GM15510 (cell line): Measurements from ENCODE around the gene MAML2.

ENCODE experiments used
- POLR2A ChIP-seq: IDR thresholded peaks from 3 replicates; pipeline ENCODE4 v1.6.1; 2011; ENCODE audit warnings: borderline replicate concordance; ENCODE audit not compliant: insufficient read length; ENCODE audit errors: extremely low read depth

The MAML2 gene

DNA sequence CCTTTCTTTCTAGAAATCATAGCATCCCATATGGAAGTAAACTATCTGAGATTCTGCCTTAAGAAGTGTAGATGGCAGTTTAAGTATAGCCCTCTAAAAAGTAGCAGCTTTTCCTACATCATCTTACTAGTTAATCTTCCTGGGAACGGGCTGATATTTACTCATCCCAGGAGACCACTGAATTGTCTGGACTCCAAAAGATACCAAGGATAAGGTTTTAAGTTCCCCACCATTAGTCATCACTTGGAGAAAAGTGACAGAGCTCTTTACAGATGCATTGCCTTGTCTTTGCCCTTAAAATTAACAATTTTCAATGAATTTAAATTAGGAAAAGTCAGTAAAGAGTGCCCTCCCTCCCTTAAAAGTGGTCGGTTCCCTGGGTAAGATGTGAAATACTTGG, 129.5 kb downstream of the MAML2 start:
- no peak for TF ChIP-seq POLR2A

DNA sequence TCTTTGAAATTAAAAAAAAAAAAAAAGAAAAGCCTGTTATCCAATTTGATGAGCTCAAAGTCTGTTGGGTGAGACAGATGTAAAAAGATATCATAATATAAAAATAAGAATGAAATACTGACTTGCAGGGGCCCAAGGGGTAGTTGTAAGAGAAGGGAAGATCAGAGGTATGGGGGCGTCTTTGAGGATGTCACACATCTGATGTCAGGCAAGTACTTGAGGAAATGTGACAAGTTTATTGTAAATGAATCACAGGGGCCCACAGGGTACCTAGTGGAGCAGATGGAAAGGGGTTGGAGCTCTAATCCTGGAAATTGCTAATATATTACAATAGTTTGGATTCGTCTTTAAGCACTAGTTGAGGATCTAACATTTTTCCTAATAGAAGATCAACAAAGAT, 131.6 kb downstream of the MAML2 start:
- no peak for TF ChIP-seq POLR2A

DNA sequence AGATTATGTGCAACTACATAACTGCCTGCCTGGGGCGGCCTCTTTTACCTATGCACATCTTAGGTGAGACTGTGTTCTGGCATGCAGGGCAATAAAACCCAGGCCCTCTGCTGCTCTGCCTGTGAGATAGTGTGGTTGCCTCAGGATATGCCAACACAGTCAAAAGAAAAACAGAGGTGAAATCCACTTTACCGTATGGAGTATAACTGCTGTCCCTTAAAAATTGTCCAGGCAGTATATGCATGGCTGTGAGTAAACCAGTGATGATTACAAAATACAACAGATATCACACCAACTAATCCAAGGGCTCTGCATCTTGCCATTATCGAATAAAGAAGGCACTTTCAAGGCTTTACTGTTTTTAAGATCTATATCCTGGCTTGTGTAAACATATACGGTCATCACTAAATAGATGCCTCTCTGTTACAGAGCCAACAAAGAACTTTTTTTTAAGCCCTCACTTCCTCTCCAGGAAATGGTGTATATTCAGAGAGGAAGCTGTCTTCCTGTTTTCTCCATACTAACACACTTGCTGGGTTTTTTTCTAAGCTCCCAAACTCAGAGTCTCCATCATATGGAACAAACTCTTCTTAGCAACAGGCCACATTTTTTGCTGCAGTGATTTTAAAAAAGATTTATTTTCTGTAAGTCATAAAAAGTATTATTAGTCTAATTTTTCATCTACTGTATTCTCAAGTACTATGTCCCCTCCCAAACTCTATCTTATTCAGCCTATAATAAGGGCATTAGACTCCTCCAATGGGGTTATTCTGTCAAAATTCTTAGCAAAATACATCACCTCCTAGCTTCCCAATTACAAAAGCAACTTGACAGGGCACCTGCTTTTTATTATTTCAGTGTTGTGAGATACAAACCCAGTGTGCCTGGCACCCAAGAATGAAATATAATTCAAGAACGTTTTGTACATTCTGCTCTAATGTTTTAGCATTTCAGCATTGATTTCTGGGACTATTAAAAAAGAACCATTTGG, 135.2 kb downstream of the MAML2 start:
- TF ChIP-seq POLR2A: no peak

DNA sequence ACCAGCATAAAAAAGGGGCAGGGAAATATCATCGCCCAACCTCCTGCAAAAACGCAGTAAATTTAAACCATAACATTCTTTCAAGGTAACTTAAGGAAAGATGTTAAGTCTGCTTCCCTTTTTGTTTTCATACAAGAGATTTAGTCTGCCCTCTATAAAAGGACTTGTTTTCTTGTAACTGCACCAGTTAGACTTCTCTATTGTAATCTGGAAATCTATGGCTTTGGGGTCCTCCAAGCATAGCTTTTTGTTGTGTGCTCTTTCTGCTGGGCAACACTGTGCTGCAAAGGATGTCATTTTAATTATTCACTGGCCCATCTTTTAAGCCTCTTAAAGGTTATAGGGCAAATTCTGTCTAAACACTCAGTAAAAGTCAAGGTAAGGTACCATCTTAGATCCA, 136.0 kb downstream of the MAML2 start:
- no peak for TF ChIP-seq POLR2A

DNA sequence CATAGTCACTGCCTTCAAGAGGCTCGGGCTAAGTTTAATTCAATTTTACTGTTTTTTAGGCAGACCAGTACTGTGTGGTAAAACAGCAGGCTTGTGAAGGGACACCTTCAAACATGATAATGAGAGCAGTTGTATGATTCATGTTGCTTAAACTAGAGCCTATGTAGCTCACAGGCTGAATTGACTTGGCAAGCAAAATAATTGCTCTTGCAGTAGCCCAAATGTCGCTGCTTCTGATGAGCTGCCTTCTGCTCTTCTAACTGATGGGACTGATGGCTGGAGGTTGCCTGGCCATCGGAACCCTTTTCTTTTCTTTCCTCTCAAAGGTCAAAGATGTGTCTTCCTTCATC, 137.6 kb downstream of the MAML2 start:
- TF ChIP-seq POLR2A: no peak

DNA sequence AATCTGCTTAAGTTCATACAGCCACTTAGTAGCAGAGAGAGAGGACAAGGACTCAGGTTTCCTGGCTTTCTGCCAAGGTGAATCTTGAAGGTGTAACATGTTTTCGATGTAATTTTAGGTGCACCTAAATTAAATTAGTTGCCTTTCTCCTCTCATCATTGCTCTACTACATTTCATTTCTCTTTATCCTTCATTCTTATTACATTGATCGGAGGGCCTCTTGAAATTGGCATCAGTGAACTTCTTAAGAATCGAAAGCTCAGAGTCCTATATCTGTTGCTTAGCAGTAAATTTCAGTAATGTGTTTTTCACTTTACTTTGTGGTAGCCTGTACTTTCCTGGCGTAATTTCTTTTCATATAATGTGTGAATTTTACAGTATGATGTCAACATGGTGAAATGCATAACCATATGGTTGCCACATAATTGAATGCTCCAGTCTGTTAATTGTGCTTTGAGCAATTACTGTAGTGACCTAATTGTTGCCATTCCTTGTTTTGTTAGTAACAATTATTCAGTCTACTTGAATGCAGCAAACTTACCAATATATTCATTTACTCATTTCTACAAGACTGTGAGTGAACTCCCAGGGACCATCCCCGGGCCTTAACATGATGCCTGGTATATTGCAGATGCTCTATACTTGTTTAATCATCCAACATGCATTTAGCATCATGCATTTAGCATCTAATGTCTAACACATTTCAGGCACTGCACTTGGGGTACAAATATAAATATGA, 138.1 kb downstream of the MAML2 start:
- TF ChIP-seq POLR2A: no peak

DNA sequence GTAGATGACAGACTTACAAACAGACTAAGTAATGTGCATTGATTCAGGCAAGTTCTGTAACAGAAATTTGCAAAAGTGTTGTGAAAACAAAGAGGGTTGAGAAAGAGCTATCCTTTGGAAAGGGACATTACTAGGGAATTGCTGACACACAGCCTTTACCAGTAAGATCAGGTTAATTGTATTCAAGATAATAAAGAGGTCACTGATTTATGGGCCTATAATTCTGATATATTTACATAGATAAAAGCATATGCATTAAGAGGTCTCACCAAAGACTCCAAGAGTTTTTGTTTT, 138.7 kb downstream of the MAML2 start:
- no peak for TF ChIP-seq POLR2A

DNA sequence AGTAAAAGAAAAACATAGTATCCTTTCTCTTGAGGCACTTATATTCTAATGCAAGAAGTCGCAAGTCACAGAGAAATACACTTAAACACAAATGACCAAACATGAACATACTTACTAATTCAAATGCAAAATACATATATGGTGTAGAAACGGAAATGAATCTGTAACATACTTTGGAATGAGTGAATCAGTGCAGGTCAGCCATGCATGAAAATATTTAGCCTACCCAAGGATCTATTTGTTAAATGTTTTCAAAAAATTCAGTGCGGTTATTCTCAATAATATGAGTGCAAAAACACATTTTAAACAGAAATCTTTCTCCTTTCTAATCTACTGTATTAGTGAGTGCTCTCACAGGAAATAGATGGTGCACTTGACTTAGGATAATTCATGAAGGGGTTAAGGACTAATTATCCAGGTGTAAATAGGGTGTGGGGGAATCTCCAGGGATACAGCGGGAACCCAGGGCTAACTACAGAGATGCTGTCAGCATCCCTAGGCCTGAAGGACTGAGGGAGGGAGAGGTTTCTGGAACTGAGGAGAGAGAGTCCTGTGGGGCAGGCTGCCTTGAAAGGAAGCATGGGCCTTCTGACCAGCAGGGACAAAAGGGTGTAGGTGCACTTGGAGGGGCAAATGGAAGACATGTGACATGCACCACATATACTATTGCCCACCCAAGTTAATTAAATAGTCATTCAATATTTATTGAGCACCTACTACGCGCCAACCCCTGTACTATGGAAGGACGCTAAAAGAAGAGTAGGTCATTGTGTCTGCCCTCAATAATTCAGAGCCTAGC, 139.2 kb downstream of the MAML2 start:
- no peak for TF ChIP-seq POLR2A

DNA sequence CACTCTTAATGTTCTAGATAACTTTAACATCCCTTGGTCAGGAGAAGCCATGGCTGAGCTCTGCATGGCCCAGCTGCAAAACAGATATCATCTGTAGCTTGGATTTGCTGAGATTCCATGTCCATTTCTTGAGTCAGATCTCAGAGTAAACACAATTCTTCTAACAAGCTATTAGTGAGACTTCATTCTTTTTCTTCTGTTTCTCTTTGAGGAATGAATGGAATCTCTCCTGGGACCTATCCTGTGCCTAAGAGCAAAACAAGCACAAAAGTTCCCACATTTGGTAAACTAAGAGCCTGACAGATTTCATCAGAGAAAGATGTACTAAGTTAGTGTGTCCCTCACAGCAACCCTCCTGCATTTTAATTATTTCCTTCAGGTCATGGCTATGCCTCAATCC, 142.8 kb downstream of the MAML2 start:
- no peak for TF ChIP-seq POLR2A

DNA sequence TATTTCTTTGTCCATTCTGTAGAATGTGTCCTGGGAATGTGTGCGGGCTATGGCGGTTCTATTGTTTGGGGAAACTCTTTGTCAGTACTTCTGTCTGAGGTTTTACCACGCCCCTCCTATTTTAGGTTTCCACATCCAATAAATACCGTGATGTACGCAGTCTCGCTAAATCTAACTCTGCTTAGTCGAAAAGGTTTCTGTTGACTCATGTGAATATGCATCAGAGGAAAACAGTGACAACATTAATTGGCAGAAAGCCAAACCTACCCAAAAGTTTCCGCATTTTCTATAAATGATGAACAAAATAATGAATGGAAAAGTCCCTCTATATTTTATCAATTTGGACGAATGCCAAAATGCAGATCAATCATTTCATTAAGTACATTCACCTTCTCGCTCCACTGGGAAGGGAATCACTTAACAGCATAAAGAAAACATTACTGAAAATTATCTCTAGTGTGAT, 143.4 kb downstream of the MAML2 start:
- TF ChIP-seq POLR2A: no peak

DNA sequence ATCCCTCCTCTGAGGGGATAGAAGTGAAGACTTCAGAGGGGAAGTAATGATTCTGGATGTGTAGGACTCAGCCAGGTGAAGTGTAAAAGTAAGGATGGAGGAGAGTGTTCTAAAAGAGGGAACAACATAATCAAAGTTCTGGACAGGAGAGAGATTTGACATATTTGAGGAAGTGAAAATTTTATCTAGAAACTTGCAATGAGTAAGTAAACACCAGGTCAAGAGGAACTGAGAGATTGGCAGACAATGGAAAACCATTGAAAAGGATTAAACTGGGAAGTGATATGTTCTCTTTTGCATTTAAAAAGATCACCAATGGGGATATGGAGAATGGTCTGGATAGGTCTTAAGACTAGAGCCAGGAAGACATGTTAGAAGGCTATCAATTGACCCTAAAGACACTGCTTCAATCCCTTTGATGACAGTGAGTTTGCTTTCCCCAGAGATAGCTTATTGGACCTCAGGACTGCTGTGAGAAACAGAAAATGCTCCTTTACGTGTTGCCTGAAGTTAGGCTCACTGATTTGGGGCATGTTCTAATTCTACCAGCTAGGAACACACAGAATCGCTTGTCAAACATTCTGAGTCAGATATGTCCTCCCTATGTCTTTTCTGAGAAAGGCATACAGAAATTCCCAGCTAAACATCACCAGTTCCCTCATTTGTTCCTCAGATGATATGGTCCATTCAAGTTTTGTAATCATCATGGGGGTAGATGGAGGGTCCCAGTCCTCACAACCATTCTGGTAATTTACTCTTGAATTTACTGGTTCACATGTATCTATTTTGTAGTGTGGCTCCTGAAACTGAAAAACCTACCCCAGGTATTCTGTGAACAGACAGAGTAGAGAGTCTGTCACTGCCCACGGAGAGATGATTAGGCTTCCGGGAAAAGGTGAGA, 144.9 kb downstream of the MAML2 start:
- no peak for TF ChIP-seq POLR2A

DNA sequence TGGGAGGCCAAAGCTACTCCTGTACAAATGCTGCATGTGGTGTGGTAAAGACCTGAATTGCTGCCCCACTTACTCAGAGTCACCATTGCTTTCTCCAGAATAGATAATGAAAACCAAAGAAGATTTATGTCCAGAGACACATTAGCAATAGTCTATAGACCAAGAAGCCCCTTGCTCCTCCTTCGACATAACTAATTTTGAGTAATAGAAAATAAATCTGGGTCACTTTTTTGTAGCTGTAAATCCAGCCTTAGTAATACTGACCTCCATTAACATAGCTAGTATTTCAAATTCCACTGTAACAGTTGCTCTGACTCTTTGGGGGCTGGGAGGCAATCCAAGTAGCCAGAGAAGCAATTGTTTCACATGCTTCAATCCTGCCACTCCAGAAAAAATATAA, 145.9 kb downstream of the MAML2 start:
- TF ChIP-seq POLR2A: no peak

DNA sequence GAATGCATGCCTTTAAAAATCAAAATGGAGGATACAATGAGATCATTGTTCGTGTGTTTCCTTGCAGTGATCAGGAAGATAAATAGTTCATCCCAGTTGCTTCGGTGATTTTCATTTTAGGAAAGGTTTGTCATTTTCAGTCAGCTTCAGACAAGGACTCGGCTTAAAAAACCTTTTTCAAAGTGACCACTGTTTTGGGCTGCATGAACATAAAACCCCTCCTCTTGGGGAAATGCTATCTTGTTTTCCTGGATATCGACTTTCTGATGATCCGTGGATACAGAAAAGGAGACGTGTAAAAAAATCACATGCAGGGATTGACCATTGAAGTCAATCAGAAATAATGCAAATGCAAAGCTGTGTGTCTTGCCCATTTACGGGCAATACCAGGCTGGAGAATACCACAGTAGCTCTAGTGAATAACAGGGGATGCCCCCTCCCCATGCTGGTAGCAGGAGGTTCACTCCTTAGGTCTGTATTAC, 146.8 kb downstream of the MAML2 start:
- no peak for TF ChIP-seq POLR2A

DNA sequence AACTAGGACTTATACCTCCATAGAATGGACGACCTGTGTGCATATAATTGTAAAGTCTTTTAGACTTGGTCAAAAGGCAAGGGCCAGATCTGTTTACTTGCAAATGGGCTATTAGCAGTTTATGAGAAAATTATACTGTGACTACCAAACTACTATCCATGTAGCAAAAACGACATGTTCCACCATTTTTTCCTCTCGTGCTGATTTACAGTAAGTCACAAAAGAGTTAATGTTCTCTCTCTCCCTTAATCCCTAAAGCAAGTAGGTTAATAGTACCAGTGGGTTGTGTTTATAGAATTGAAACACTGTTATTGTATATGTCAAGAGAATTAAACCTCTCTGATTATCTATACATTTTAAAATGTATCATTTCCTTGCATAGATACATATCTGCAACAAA, 147.3 kb downstream of the MAML2 start:
- TF ChIP-seq POLR2A: no peak
